GM23338 (cell line): ENCODE data around the gene COX7A2. TPM values are rescaled to one million over a fixed set of nuclear protein-coding genes. Genes with fewer than 3 reads are reported as not detected.

Source experiments
- ATAC-seq: fragments of 200-7000 bp; cut with Tn5 transposase; 3 replicates; pipeline ENCODE4 v1.9.1; 2020
- DNase-seq: peaks from one replicate; pipeline ENCODE4 v3.0.0-alpha.2; 2015; ENCODE audit warnings: low spot score
- H2AFZ ChIP-seq: fragments of 200-600 bp; sonication (generic); 2 replicates; pipeline ENCODE4 v1.8.0; 2016; ENCODE audit warnings: antibody characterized with exemption, mild to moderate bottlenecking, moderate library complexity
- H3F3A ChIP-seq: fragments of 200-600 bp; sonication (generic); replicated peaks from 2 replicates; pipeline ENCODE4 v1.8.0; 2017; ENCODE audit warnings: antibody characterized with exemption, mixed run types, low read depth
- H3K27ac ChIP-seq: fragments of 200-600 bp; sonication (generic); 2 replicates; pipeline ENCODE4 v1.6.1; 2016; ENCODE audit warnings: low read depth
- H3K27me3 ChIP-seq: fragments of 200-600 bp; sonication (generic); 2 replicates; pipeline ENCODE4 v1.8.0; 2016; ENCODE audit warnings: mild to moderate bottlenecking, mixed run types, moderate library complexity; ENCODE audit not compliant: insufficient read depth
- H3K36me3 ChIP-seq: fragments of 200-600 bp; sonication (generic); 2 replicates; pipeline ENCODE4 v1.8.0; 2016; ENCODE audit warnings: mild to moderate bottlenecking; ENCODE audit not compliant: insufficient read depth
- H3K4me1 ChIP-seq: fragments of 200-600 bp; sonication (generic); 2 replicates; pipeline ENCODE4 v1.8.0; 2016; ENCODE audit warnings: mild to moderate bottlenecking, moderate library complexity; ENCODE audit not compliant: insufficient read depth
- H3K4me2 ChIP-seq: fragments of 200-600 bp; sonication (generic); 2 replicates; pipeline ENCODE4 v1.7.1; 2017; ENCODE audit warnings: mixed run types
- H3K4me3 ChIP-seq: fragments of 200-600 bp; sonication (generic); 2 replicates; pipeline ENCODE4 v1.6.1; 2016; ENCODE audit warnings: mixed run types
- H3K79me2 ChIP-seq: fragments of 200-600 bp; sonication (generic); replicated peaks from 2 replicates; pipeline ENCODE4 v1.8.0; 2017; ENCODE audit warnings: mild to moderate bottlenecking; ENCODE audit not compliant: insufficient read depth
- H3K9me2 ChIP-seq: fragments of 200-600 bp; sonication (generic); 2 replicates; pipeline ENCODE4 v1.8.0; 2017; ENCODE audit not compliant: insufficient read depth
- H4K20me1 ChIP-seq: fragments of 200-600 bp; sonication (generic); replicated peaks from 2 replicates; pipeline ENCODE4 v1.8.0; 2017; ENCODE audit warnings: mild to moderate bottlenecking; ENCODE audit not compliant: insufficient read depth
- H3K27ac Mint-ChIP-seq: 2 replicates; pipeline ENCODE4 v1.8.0; 2020; ENCODE audit warnings: inconsistent platforms, mild to moderate bottlenecking, moderate library complexity, mixed read lengths
- H3K27me3 Mint-ChIP-seq: 3 replicates; pipeline ENCODE4 v1.8.0; 2022; ENCODE audit warnings: low read depth, mild to moderate bottlenecking, moderate library complexity, mixed read lengths, inconsistent platforms; ENCODE audit not compliant: insufficient read depth, poor library complexity
- H3K36me3 Mint-ChIP-seq: 3 replicates; pipeline ENCODE4 v1.8.0; 2021; ENCODE audit warnings: low read depth, mild to moderate bottlenecking, inconsistent platforms, moderate library complexity, mixed read lengths
- H3K4me1 Mint-ChIP-seq: 3 replicates; pipeline ENCODE4 v1.8.0; 2020; ENCODE audit warnings: mild to moderate bottlenecking, inconsistent platforms, mixed read lengths
- H3K4me3 Mint-ChIP-seq: 3 replicates; pipeline ENCODE4 v1.8.0; 2021; ENCODE audit warnings: moderate library complexity, mild to moderate bottlenecking, inconsistent platforms, mixed read lengths
- H3K9me3 Mint-ChIP-seq: 3 replicates; pipeline ENCODE4 v1.8.0; 2020; ENCODE audit warnings: moderate library complexity, mild to moderate bottlenecking, inconsistent platforms, mixed read lengths
- CREB1 ChIP-seq: fragments of 250-450 bp; sonication (Bioruptor Pico); IDR thresholded peaks from 2 replicates; pipeline ENCODE4 v1.5.0; 2020; ENCODE audit warnings: low read depth, mild to moderate bottlenecking, moderate library complexity
- CTCF ChIP-seq, 2 experiments: fragments of 200-600 bp in 1 of 2; sonication (generic) in 1 of 2; conservative IDR thresholded peaks; 2 replicates each; pipeline versions ENCODE4 v1.5.1 to v1.6.1; 2016 to 2017; ENCODE audit warnings: antibody characterized with exemption in 2 of 2, low read depth in 2 of 2, mild to moderate bottlenecking in 2 of 2, moderate library complexity in 1 of 2
- ETS1 ChIP-seq: IDR thresholded peaks from 2 replicates; pipeline ENCODE4 v1.6.1; 2016; ENCODE audit warnings: antibody characterized with exemption
- EZH2 ChIP-seq: fragments of 200-600 bp; sonication (generic); IDR thresholded peaks from one replicate; pipeline ENCODE4 v1.8.0; 2017; ENCODE audit warnings: antibody characterized with exemption, mild to moderate bottlenecking, low read depth; ENCODE audit not compliant: unreplicated experiment
- EZH2phosphoT487 ChIP-seq: fragments of 200-600 bp; sonication (generic); IDR thresholded peaks from one replicate; pipeline ENCODE4 v1.8.1; 2018; ENCODE audit warnings: antibody characterized with exemption; ENCODE audit not compliant: unreplicated experiment
- JUNB ChIP-seq: IDR thresholded peaks from one replicate; pipeline ENCODE4 v1.6.1; 2016; ENCODE audit warnings: antibody characterized with exemption; ENCODE audit not compliant: unreplicated experiment
- NANOG ChIP-seq: IDR thresholded peaks from 2 replicates; pipeline ENCODE4 v1.6.1; 2016; ENCODE audit warnings: antibody characterized with exemption, borderline replicate concordance
- POLR2AphosphoS5 ChIP-seq: IDR thresholded peaks from 2 replicates; pipeline ENCODE4 v1.6.1; 2016; ENCODE audit warnings: antibody characterized with exemption, low read depth
- REST ChIP-seq: IDR thresholded peaks from one replicate; pipeline ENCODE4 v1.6.1; 2018; ENCODE audit warnings: antibody characterized with exemption; ENCODE audit not compliant: unreplicated experiment
- STAT1 ChIP-seq: IDR thresholded peaks from one replicate; pipeline ENCODE4 v1.6.1; 2016; ENCODE audit warnings: antibody characterized with exemption; ENCODE audit not compliant: unreplicated experiment
- ZNF114 ChIP-seq: fragments of 250-450 bp; sonication (Bioruptor Pico); IDR thresholded peaks from 2 replicates; pipeline ENCODE4 v1.5.0; 2020; ENCODE audit warnings: mild to moderate bottlenecking, moderate library complexity
- ZNF331 ChIP-seq: fragments of 250-450 bp; sonication (Bioruptor Pico); IDR thresholded peaks from 2 replicates; pipeline ENCODE4 v1.5.0; 2020; ENCODE audit warnings: low read depth, mild to moderate bottlenecking, moderate library complexity
- ZNF462 ChIP-seq: fragments of 250-450 bp; sonication (Bioruptor Pico); IDR thresholded peaks from 2 replicates; pipeline ENCODE4 v1.5.0; 2020; ENCODE audit warnings: mild to moderate bottlenecking, moderate library complexity
- polyA plus RNA-seq: library from polyadenylated mRNA; unstranded; fragments of >200 nt; fragmentation: Nextera tagmentation; extraction: Ambion mirVana; gene quantifications from 2 replicates; pipeline ENCODE4 v1.2.1, GENCODE V29; 2016
- total RNA-seq: library from RNA; depleted of rRNA; stranded (reverse); fragments of >200 nt; shearing (Covaris generic); gene quantifications from 2 replicates; pipeline ENCODE4 v1.2.3, GENCODE V29; 2014

COX7A2 gene
- total and polyA plus RNA-seq, 2 experiments from 2014 or later = 93.7 to 963 TPM

GRCh38 chr6:75282706-75283105, 39.1 kb upstream of the COX7A2 start:
- H3K27me3 ChIP-seq = no peaks in the 10 kb centered on the region
- TF ChIP-seq REST (no peak), ZNF462 (CRISPR knock-in tag) (no peak), CTCF (conservative IDR thresholded peaks at IDR 0.05; ENCODE audit: low read depth in 2 of 2) (no peak), NANOG (no peak), ETS1 (no peak), CREB1 (CRISPR knock-in tag) (no peak), POLR2AphosphoS5 (no peak), ZNF114 (no peak), EZH2 (no peak), ZNF331 (CRISPR knock-in tag) (no peak), STAT1 (no peak), JUNB (no peak), EZH2phosphoT487 (no peak)
- no peak overlapping the region for H3K27ac Mint-ChIP-seq
- H3K9me2 ChIP-seq = no peaks in the 10 kb centered on the region
- H3K9me3 Mint-ChIP-seq = no peaks in the 10 kb centered on the region
- H3F3A ChIP-seq = no peaks in the 10 kb centered on the region
- no peaks in the 10 kb centered on the region; the same call in 1 of the 2 replicates for H4K20me1 ChIP-seq
- no peaks in the 10 kb centered on the region for H3K36me3 Mint-ChIP-seq
- H3K4me3 Mint-ChIP-seq = no peak overlapping the region; the same call in 2 of the 3 replicates
- ATAC-seq (no peak), DNase-seq (no peak)
- peaks cover 35% of the 10 kb centered on the region for H3K4me1 Mint-ChIP-seq
- H3K4me3 ChIP-seq = peak overlapping the region; percentile 86
- H2AFZ ChIP-seq = no peak overlapping the region
- no peaks in the 10 kb centered on the region for H3K27me3 Mint-ChIP-seq
- no peaks in the 10 kb centered on the region for H3K36me3 ChIP-seq
- peak overlapping the region; percentile 80 for H3K4me2 ChIP-seq
- H3K79me2 ChIP-seq = peaks cover 67% of the 10 kb centered on the region
- no peak overlapping the region for H3K27ac ChIP-seq
- H3K4me1 ChIP-seq = peaks cover 45% of the 10 kb centered on the region
